ENCODE measurements around the gene TMED10.

The TMED10 gene

DNA sequence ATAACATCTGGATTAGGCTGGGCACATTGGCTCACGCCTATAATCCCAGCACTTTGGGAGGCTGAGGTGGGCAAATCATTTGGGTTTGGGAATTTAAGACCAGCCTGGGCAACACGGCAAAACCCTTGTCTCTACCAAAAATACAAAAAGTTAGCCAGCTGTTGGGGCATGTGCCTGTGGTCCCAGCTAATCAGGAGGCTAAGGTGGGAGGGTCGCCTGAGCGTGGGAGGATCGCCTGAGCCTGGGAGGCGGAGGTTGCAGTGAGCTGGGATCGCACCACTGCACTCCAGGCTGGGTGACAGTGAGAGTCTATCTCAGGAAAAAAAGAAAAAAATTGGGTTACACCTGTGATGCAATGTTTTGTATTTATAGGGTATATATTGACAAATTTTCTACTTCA is 54.9 kb downstream of the TMED10 start:
- Mint-ChIP-seq H3K27ac (no peak overlapping the region), H3K36me3 (ENCODE audit: low read depth) (peaks cover 35% of the 10 kb centered on the region), H3K4me1 (peaks cover 22% of the 10 kb centered on the region), H3K9me3 (no peaks in the 10 kb centered on the region), H3K4me3 (no peak overlapping the region), H3K27me3 (ENCODE audit: low read depth) (no peaks in the 10 kb centered on the region)
- TF ChIP-seq CTCF (IDR thresholded peaks at IDR 0.05; ENCODE audit: unreplicated experiment in 3 of 3), result no peak

DNA sequence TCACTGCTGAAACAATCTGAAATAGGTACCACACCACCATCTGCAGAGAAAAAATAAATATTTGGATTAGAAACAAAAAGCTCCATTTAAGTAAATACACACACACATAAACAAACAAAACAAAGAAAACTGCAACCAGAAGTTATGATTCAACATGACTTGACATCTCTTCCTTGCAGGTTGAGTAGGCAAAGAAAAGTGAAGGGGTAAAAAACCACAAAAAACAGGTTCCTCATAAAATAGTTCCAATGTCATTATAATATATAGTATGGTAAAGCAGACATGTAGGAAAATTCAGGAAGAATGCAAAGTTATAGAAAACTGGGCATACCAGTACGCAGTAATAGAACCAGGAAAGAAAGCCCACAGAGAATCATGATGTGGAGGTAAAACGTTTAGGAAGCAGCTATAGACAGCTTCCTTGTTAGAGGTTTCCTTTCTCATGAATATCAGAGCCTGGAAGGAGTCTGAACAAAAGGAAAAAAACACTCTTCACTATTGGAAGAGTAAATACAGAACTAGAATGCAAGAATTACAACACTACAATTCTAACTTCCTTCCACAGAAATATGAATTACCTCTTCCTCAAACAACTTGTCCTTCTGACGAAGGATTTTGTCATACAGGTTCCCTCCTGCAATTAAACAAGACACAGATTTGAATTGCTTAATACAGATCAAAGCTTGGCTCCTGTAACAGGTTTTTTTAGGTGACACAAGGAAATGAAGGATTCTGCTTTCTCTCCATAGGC is 55.7 kb downstream of the TMED10 start:
- Mint-ChIP-seq H3K27ac (no peak overlapping the region), H3K9me3 (no peaks in the 10 kb centered on the region), H3K27me3 (ENCODE audit: low read depth) (no peaks in the 10 kb centered on the region), H3K4me3 (no peak overlapping the region), H3K4me1 (peaks cover 15% of the 10 kb centered on the region), H3K36me3 (ENCODE audit: low read depth) (peaks cover 41% of the 10 kb centered on the region)
- TF ChIP-seq CTCF (IDR thresholded peaks at IDR 0.05; ENCODE audit: unreplicated experiment in 3 of 3), result no peak

- H3K4me1 Mint-ChIP-seq, result peaks cover 4% of the 10 kb centered on the region
- no peak overlapping the region for H3K27ac Mint-ChIP-seq
- no peak for TF ChIP-seq CTCF (IDR thresholded peaks at IDR 0.05; ENCODE audit: unreplicated experiment in 3 of 3)
- H3K4me3 Mint-ChIP-seq, result no peak overlapping the region
- no peaks in the 10 kb centered on the region for H3K9me3 Mint-ChIP-seq
- H3K27me3 Mint-ChIP-seq (ENCODE audit: low read depth), result no peaks in the 10 kb centered on the region
- peaks cover 50% of the 10 kb centered on the region for H3K36me3 Mint-ChIP-seq (ENCODE audit: low read depth)
These were observed 57.4 kb downstream of the TMED10 start for GRCh38 chr14:75119056-75119455.

DNA sequence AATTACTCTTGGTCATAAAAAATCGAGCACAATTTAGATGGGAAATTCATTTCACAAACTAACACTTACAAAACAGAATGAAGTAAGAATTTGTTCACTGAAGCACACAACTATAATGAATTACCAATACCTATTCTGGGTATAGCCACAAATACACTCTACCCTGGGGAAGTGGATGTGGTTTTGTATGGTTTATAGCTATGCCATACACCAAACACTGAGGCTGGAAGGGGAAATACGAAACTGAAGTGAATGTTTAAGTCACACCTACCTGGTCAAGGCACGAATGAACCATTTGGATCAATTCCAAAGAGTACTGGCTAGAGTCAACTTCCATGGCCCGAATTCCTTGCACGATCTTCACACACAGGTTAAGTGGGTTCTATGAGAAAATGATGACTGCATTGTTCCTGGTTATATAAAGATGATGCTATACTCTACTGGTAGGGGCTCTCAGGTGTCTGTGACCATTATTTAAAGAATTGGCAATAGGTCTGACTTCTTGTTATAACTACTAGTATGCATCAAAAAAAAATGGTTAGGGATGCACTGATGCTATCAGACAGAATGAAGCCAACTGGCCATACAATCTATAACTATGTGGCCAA is 62.4 kb downstream of the TMED10 start:
- H3K4me3 Mint-ChIP-seq, result no peak overlapping the region
- TF ChIP-seq CTCF (IDR thresholded peaks at IDR 0.05; ENCODE audit: unreplicated experiment in 3 of 3), result no peak
- no peak overlapping the region for H3K27ac Mint-ChIP-seq
- no peaks in the 10 kb centered on the region for H3K27me3 Mint-ChIP-seq (ENCODE audit: low read depth)
- no peaks in the 10 kb centered on the region for H3K4me1 Mint-ChIP-seq
- H3K9me3 Mint-ChIP-seq, result no peaks in the 10 kb centered on the region
- peaks cover 74% of the 10 kb centered on the region for H3K36me3 Mint-ChIP-seq (ENCODE audit: low read depth)

- Mint-ChIP-seq H3K9me3 (no peaks in the 10 kb centered on the region), H3K27ac (no peak overlapping the region), H3K27me3 (ENCODE audit: low read depth) (no peaks in the 10 kb centered on the region), H3K4me1 (no peaks in the 10 kb centered on the region), H3K4me3 (no peak overlapping the region), H3K36me3 (ENCODE audit: low read depth) (peaks cover 80% of the 10 kb centered on the region)
- no peak for TF ChIP-seq CTCF (IDR thresholded peaks at IDR 0.05; ENCODE audit: unreplicated experiment in 3 of 3)
These were observed 66.5 kb downstream of the TMED10 start for GRCh38 chr14:75109877-75110276.

- no peaks in the 10 kb centered on the region for H3K4me1 Mint-ChIP-seq
- peaks cover 78% of the 10 kb centered on the region for H3K36me3 Mint-ChIP-seq (ENCODE audit: low read depth)
- H3K4me3 Mint-ChIP-seq, result no peak overlapping the region
- no peaks in the 10 kb centered on the region for H3K9me3 Mint-ChIP-seq
- no peak for TF ChIP-seq CTCF (IDR thresholded peaks at IDR 0.05; ENCODE audit: unreplicated experiment in 3 of 3)
- no peak overlapping the region for H3K27ac Mint-ChIP-seq
- H3K27me3 Mint-ChIP-seq (ENCODE audit: low read depth), result no peaks in the 10 kb centered on the region
These were observed 69.2 kb downstream of the TMED10 start for GRCh38 chr14:75107186-75107585.
